HEK293 (cell line): ENCODE results near the gene TLCD3A.

Experiments used
- GLIS2 ChIP-seq: fragments of 450-650 bp; formaldehyde crosslinking; IDR thresholded peaks from 2 replicates; pipeline ENCODE4 v1.5.1; 2016; ENCODE audit warnings: missing biosample characterization, missing genetic modification characterization
- HOXA7 ChIP-seq: sonication (generic); formaldehyde crosslinking; IDR thresholded peaks from 2 replicates; pipeline ENCODE4 v1.8.1; 2022; ENCODE audit warnings: missing genetic modification reagents, borderline replicate concordance
- KLF8 ChIP-seq: fragments of 450-650 bp; formaldehyde crosslinking; IDR thresholded peaks from 2 replicates; pipeline ENCODE4 v1.5.1; 2016; ENCODE audit warnings: missing biosample characterization, missing genetic modification characterization
- SP7 ChIP-seq: fragments of 450-650 bp; formaldehyde crosslinking; IDR thresholded peaks from 2 replicates; pipeline ENCODE4 v1.5.1; 2016; ENCODE audit warnings: missing biosample characterization, missing genetic modification characterization
- ZBTB11 ChIP-seq: fragments of 450-650 bp; formaldehyde crosslinking; conservative IDR thresholded peaks from 2 replicates; pipeline ENCODE4 v1.5.1; 2016; ENCODE audit warnings: low read depth, missing biosample characterization, missing genetic modification characterization
- ZEB2 ChIP-seq: fragments of 450-650 bp; formaldehyde crosslinking; IDR thresholded peaks from 2 replicates; pipeline ENCODE4 v1.5.1; 2016; ENCODE audit warnings: missing biosample characterization, missing genetic modification characterization
- ZNF146 ChIP-seq: fragments of 450-650 bp; formaldehyde crosslinking; IDR thresholded peaks from 2 replicates; pipeline ENCODE4 v1.5.1; 2016; ENCODE audit warnings: missing biosample characterization, missing genetic modification characterization
- ZNF169 ChIP-seq: fragments of 450-650 bp; formaldehyde crosslinking; IDR thresholded peaks from 2 replicates; pipeline ENCODE4 v1.5.1; 2016; ENCODE audit warnings: missing biosample characterization, missing genetic modification characterization
- ZNF174 ChIP-seq: fragments of 450-650 bp; formaldehyde crosslinking; IDR thresholded peaks from 2 replicates; pipeline ENCODE4 v1.5.0; 2017; ENCODE audit warnings: missing biosample characterization, mild to moderate bottlenecking, missing genetic modification characterization
- ZNF214 ChIP-seq: fragments of 450-650 bp; formaldehyde crosslinking; IDR thresholded peaks from 2 replicates; pipeline ENCODE4 v1.5.1; 2017; ENCODE audit warnings: missing biosample characterization, mild to moderate bottlenecking, missing genetic modification characterization, borderline replicate concordance
- ZNF239 ChIP-seq: fragments of 450-650 bp; formaldehyde crosslinking; IDR thresholded peaks from 2 replicates; pipeline ENCODE4 v1.5.1; 2016; ENCODE audit warnings: missing biosample characterization, missing genetic modification characterization
- ZNF335 ChIP-seq: fragments of 450-650 bp; formaldehyde crosslinking; conservative IDR thresholded peaks from 2 replicates; pipeline ENCODE4 v1.5.1; 2016; ENCODE audit warnings: missing biosample characterization, missing genetic modification characterization
- ZNF341 ChIP-seq: fragments of 450-650 bp; formaldehyde crosslinking; IDR thresholded peaks from 2 replicates; pipeline ENCODE4; 2016; ENCODE audit warnings: low read depth, missing biosample characterization, missing genetic modification characterization
- ZNF501 ChIP-seq: fragments of 450-650 bp; formaldehyde crosslinking; IDR thresholded peaks from 2 replicates; pipeline ENCODE4 v1.5.1; 2016; ENCODE audit warnings: missing biosample characterization, missing genetic modification characterization
- ZNF580 ChIP-seq: fragments of 450-650 bp; formaldehyde crosslinking; IDR thresholded peaks from 2 replicates; pipeline ENCODE4 v1.5.1; 2016; ENCODE audit warnings: missing biosample characterization, missing genetic modification characterization
- ZNF610 ChIP-seq: fragments of 450-650 bp; formaldehyde crosslinking; IDR thresholded peaks from 2 replicates; pipeline ENCODE4 v1.5.1; 2016; ENCODE audit warnings: missing biosample characterization, missing genetic modification characterization, borderline replicate concordance
- ZNF629 ChIP-seq: fragments of 450-650 bp; formaldehyde crosslinking; IDR thresholded peaks from 2 replicates; pipeline ENCODE4 v1.5.1; 2017; ENCODE audit warnings: missing biosample characterization, missing genetic modification characterization
- ZNF785 ChIP-seq: fragments of 450-650 bp; formaldehyde crosslinking; IDR thresholded peaks from 2 replicates; pipeline ENCODE4 v1.5.1; 2016; ENCODE audit warnings: missing biosample characterization, missing genetic modification characterization
- ZSCAN30 ChIP-seq: fragments of 450-650 bp; IDR thresholded peaks from 2 replicates; pipeline ENCODE4 v1.5.1; 2018; ENCODE audit warnings: missing biosample characterization, mild to moderate bottlenecking, missing genetic modification characterization, moderate library complexity
- ZXDB ChIP-seq: fragments of 450-650 bp; formaldehyde crosslinking; IDR thresholded peaks from 2 replicates; pipeline ENCODE4 v1.5.1; 2016; ENCODE audit warnings: missing biosample characterization, missing genetic modification characterization
- TF ChIP-seq, protein P1 (sequence below): fragments of 450-650 bp; formaldehyde crosslinking; IDR thresholded peaks from 2 replicates; pipeline ENCODE4 v1.5.1; 2016; ENCODE audit warnings: missing biosample characterization, missing genetic modification characterization
- TF ChIP-seq, protein P2 (sequence below): fragments of 450-650 bp; IDR thresholded peaks from 2 replicates; pipeline ENCODE4 v1.5.1; 2018; ENCODE audit warnings: missing biosample characterization, missing genetic modification characterization
- TF ChIP-seq, protein P3 (sequence below): fragments of 450-650 bp; formaldehyde crosslinking; IDR thresholded peaks from 2 replicates; pipeline ENCODE4 v1.5.1; 2016; ENCODE audit warnings: missing biosample characterization, missing genetic modification characterization
- TF ChIP-seq, protein P4 (sequence below): fragments of 450-650 bp; formaldehyde crosslinking; IDR thresholded peaks from 2 replicates; pipeline ENCODE4 v1.5.1; 2016; ENCODE audit warnings: missing biosample characterization, missing genetic modification characterization
- TF ChIP-seq, protein P5 (sequence below): fragments of 450-650 bp; formaldehyde crosslinking; IDR thresholded peaks from 2 replicates; pipeline ENCODE4 v1.5.1; 2016; ENCODE audit warnings: missing biosample characterization, missing genetic modification characterization

TLCD3A gene

GRCh38 chr17:752002-752619 is 19.7 kb downstream of the TLCD3A start, which contains the start of gene GEMIN4 (continued):
- no peak for TF ChIP-seq ZNF785 (tag by site-specific recombination)
- TF ChIP-seq, protein P1, sequence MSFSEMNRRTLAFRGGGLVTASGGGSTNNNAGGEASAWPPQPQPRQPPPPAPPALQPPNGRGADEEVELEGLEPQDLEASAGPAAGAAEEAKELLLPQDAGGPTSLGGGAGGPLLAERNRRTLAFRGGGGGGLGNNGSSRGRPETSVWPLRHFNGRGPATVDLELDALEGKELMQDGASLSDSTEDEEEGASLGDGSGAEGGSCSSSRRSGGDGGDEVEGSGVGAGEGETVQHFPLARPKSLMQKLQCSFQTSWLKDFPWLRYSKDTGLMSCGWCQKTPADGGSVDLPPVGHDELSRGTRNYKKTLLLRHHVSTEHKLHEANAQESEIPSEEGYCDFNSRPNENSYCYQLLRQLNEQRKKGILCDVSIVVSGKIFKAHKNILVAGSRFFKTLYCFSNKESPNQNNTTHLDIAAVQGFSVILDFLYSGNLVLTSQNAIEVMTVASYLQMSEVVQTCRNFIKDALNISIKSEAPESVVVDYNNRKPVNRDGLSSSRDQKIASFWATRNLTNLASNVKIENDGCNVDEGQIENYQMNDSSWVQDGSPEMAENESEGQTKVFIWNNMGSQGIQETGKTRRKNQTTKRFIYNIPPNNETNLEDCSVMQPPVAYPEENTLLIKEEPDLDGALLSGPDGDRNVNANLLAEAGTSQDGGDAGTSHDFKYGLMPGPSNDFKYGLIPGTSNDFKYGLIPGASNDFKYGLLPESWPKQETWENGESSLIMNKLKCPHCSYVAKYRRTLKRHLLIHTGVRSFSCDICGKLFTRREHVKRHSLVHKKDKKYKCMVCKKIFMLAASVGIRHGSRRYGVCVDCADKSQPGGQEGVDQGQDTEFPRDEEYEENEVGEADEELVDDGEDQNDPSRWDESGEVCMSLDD (tag by site-specific recombination), result peak; percentile 67
- TF ChIP-seq ZNF169 (tag by site-specific recombination), result no peak
- TF ChIP-seq, protein P2, sequence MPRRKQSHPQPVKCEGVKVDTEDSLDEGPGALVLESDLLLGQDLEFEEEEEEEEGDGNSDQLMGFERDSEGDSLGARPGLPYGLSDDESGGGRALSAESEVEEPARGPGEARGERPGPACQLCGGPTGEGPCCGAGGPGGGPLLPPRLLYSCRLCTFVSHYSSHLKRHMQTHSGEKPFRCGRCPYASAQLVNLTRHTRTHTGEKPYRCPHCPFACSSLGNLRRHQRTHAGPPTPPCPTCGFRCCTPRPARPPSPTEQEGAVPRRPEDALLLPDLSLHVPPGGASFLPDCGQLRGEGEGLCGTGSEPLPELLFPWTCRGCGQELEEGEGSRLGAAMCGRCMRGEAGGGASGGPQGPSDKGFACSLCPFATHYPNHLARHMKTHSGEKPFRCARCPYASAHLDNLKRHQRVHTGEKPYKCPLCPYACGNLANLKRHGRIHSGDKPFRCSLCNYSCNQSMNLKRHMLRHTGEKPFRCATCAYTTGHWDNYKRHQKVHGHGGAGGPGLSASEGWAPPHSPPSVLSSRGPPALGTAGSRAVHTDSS, result no peak
- no peak for TF ChIP-seq ZNF214 (tag by site-specific recombination)
- TF ChIP-seq ZNF341 (tag by site-specific recombination), result no peak
- TF ChIP-seq ZNF335 (tag by site-specific recombination), result peak; percentile 58; the same call in 1 of the 2 replicates
- 0 out of 2 replicates have a peak, but pooled peaks have one; percentile 36 for TF ChIP-seq ZNF629 (tag by site-specific recombination)
- peak; percentile 41; the same call in 1 of the 2 replicates for TF ChIP-seq ZSCAN30 (tag by site-specific recombination)
- peak; percentile 84 for TF ChIP-seq KLF8 (tag by site-specific recombination)
- TF ChIP-seq, protein P3, sequence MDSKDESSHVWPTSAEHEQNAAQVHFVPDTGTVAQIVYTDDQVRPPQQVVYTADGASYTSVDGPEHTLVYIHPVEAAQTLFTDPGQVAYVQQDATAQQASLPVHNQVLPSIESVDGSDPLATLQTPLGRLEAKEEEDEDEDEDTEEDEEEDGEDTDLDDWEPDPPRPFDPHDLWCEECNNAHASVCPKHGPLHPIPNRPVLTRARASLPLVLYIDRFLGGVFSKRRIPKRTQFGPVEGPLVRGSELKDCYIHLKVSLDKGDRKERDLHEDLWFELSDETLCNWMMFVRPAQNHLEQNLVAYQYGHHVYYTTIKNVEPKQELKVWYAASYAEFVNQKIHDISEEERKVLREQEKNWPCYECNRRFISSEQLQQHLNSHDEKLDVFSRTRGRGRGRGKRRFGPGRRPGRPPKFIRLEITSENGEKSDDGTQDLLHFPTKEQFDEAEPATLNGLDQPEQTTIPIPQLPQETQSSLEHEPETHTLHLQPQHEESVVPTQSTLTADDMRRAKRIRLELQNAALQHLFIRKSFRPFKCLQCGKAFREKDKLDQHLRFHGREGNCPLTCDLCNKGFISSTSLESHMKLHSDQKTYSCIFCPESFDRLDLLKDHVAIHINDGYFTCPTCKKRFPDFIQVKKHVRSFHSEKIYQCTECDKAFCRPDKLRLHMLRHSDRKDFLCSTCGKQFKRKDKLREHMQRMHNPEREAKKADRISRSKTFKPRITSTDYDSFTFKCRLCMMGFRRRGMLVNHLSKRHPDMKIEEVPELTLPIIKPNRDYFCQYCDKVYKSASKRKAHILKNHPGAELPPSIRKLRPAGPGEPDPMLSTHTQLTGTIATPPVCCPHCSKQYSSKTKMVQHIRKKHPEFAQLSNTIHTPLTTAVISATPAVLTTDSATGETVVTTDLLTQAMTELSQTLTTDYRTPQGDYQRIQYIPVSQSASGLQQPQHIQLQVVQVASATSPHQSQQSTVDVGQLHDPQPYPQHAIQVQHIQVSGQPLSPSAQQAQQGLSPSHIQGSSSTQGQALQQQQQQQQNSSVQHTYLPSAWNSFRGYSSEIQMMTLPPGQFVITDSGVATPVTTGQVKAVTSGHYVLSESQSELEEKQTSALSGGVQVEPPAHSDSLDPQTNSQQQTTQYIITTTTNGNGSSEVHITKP, result peak; percentile 49
- TF ChIP-seq ZXDB, result peak; percentile 56
- TF ChIP-seq GLIS2, result peak; percentile 96
- peak; percentile 92 for TF ChIP-seq ZBTB11
- peak; percentile 84 for TF ChIP-seq ZEB2
- peak; percentile 70 for TF ChIP-seq SP7
- no peak for TF ChIP-seq ZNF239
- peak; percentile 93 for TF ChIP-seq ZNF501 (tag by site-specific recombination)
- TF ChIP-seq HOXA7 (CRISPR knock-in tag), result no peak
- TF ChIP-seq, protein P4, sequence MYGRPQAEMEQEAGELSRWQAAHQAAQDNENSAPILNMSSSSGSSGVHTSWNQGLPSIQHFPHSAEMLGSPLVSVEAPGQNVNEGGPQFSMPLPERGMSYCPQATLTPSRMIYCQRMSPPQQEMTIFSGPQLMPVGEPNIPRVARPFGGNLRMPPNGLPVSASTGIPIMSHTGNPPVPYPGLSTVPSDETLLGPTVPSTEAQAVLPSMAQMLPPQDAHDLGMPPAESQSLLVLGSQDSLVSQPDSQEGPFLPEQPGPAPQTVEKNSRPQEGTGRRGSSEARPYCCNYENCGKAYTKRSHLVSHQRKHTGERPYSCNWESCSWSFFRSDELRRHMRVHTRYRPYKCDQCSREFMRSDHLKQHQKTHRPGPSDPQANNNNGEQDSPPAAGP, result peak; percentile 74
- TF ChIP-seq ZNF174 (tag by site-specific recombination), result no peak
- TF ChIP-seq ZNF610 (tag by site-specific recombination), result peak; percentile 77; the same call in 1 of the 2 replicates
- TF ChIP-seq, protein P5, sequence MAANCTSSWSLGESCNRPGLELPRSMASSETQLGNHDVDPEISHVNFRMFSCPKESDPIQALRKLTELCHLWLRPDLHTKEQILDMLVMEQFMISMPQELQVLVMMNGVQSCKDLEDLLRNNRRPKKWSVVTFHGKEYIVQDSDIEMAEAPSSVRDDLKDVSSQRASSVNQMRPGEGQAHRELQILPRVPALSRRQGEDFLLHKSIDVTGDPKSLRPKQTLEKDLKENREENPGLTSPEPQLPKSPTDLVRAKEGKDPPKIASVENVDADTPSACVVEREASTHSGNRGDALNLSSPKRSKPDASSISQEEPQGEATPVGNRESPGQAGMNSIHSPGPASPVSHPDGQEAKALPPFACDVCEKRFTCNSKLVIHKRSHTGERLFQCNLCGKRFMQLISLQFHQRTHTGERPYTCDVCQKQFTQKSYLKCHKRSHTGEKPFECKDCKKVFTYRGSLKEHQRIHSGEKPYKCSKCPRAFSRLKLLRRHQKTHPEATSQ, result 0 out of 2 replicates have a peak, but pooled peaks have one; percentile 54
- 0 out of 2 replicates have a peak, but pooled peaks have one; percentile 13 for TF ChIP-seq ZNF580
- no peak for TF ChIP-seq ZNF146 (tag by site-specific recombination)
